MCF 10A (cell line): ENCODE measurements around the gene PTH1R. TPM values are rescaled to one million over a fixed set of nuclear protein-coding genes. Genes with fewer than 3 reads are reported as not detected.

ENCODE experiments used
- BruUV-seq: library from RNA; stranded (reverse); fragments of 400-500 nt; replicated peaks from 2 replicates; lab custom pipeline; 2021; lab: Mats Ljungman, UMichigan
- CTCF ChIA-PET: fragments of 300-600 bp; sonication (Branson Sonifier 250); formaldehyde crosslinking; extraction: SDS; loops from one replicate; lab custom pipeline; 2021; ENCODE audit warnings: antibody characterized with exemption, inconsistent platforms; lab: Yijun Ruan, JAX
- POLR2A ChIA-PET: fragments of 300-600, 350-650 bp; sonication (Branson Sonifier 250); formaldehyde crosslinking; extraction: SDS; loops from one replicate; lab custom pipeline; 2020; ENCODE audit warnings: antibody characterized with exemption, inconsistent platforms; lab: Yijun Ruan, JAX
- DNase-seq: peaks from one replicate; pipeline ENCODE4 v3.0.0-alpha.2; 2018; ENCODE audit not compliant: unreplicated experiment
- H3K27ac Mint-ChIP-seq: one replicate; pipeline ENCODE4 v1.8.0; 2022; ENCODE audit warnings: mild to moderate bottlenecking, low read depth, mixed read lengths; ENCODE audit not compliant: unreplicated experiment
- H3K27me3 Mint-ChIP-seq: one replicate; pipeline ENCODE4 v1.8.0; 2022; ENCODE audit warnings: mixed read lengths; ENCODE audit not compliant: insufficient read depth, unreplicated experiment
- H3K36me3 Mint-ChIP-seq: one replicate; pipeline ENCODE4 v1.8.0; 2022; ENCODE audit warnings: mild to moderate bottlenecking, moderate library complexity, mixed read lengths; ENCODE audit not compliant: insufficient read depth, unreplicated experiment
- H3K4me1 Mint-ChIP-seq: one replicate; pipeline ENCODE4 v1.8.0; 2022; ENCODE audit warnings: mixed read lengths; ENCODE audit not compliant: insufficient read depth, unreplicated experiment
- H3K4me3 Mint-ChIP-seq: one replicate; pipeline ENCODE4 v1.8.0; 2022; ENCODE audit warnings: mild to moderate bottlenecking, moderate library complexity, mixed read lengths; ENCODE audit not compliant: unreplicated experiment
- H3K9me3 Mint-ChIP-seq: one replicate; pipeline ENCODE4 v1.8.0; 2022; ENCODE audit warnings: mixed read lengths; ENCODE audit not compliant: unreplicated experiment
- CTCF ChIP-seq: fragments of 200-600 bp; IDR thresholded peaks from one replicate; pipeline ENCODE4 v1.8.0; 2022; ENCODE audit warnings: antibody characterized with exemption, mild to moderate bottlenecking; ENCODE audit not compliant: unreplicated experiment
- intact Hi-C: fragments of 100-400 bp; cut with micrococcal nuclease; formaldehyde crosslinking; loops from 2 replicates; pipeline ENCODE4 v1.14.1; 2022
- total RNA-seq: library from RNA; stranded (reverse); gene quantifications from 2 replicates; pipeline ENCODE4 v1.2.3, GENCODE V29; 2022

Gene PTH1R
- total RNA-seq, 1 experiment from 2014 or later, result not detected

GRCh38 chr3:46860017-46860809 is 17.3 kb upstream of the PTH1R start:
- Mint-ChIP-seq H3K36me3 (no peaks in the 10 kb centered on the region), H3K9me3 (no peaks in the 10 kb centered on the region), H3K4me3 (no peak overlapping the region), H3K27me3 (peaks cover 34% of the 10 kb centered on the region), H3K4me1 (peaks cover 9% of the 10 kb centered on the region), H3K27ac (no peak overlapping the region)
- DNase-seq, result peak; percentile 37
- no TSS peak for BruUV-seq
- POLR2A ChIA-PET, result no interaction called here
- intact Hi-C loops, result no loop called here
- CTCF ChIA-PET, result interaction anchor here (0.8 to 1.5 kb wide), 2 partner anchors 35 to 40 kb away, joined by 3 to 4 read pairs; no protein-coding TSS in a partner anchor
- peak; percentile 32 for TF ChIP-seq CTCF

DNA sequence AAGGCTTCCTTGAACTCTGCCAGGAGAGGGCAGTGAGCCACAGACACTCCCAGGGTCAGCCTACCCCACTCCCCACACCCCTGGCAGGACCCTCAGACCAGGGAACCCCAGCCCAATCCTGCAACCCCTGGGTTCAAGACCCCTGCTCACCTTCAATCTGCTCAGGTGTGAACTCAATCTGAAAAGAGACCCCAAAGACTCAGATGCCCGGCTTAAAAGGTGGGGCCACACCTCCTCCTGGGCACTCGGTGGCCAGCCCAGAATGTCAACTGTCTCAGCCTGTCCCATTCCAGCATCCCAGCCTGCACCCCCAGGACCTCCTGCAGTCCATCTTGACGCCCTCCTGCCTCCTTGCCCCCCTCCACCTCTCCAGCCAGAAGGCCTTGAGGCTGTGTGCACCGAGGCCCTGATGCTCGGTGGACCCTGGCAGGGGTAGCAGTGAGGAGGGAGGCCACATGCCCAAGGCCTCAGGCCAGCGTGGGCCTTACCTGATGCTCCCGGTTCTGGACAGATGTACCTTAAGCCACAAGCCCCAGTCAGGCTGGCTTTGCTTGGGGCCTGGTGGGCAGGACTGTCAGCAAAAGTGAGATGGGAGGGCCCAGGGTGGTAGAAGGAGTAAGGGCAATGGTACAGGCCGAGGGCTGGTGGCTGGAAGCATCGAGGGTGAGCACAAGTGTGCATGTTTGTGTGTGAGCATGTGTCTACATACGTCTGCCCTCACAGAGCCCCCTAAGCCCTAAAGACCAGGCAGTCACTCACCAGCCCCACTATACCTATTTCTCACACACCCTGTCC is 16.5 kb upstream of the PTH1R start:
- BruUV-seq, result no TSS peak
- no peaks in the 10 kb centered on the region for H3K9me3 Mint-ChIP-seq
- peaks cover 11% of the 10 kb centered on the region for H3K4me1 Mint-ChIP-seq
- H3K4me3 Mint-ChIP-seq, result no peak overlapping the region
- no peaks in the 10 kb centered on the region for H3K36me3 Mint-ChIP-seq
- no peak for TF ChIP-seq CTCF
- no peak overlapping the region for H3K27ac Mint-ChIP-seq
- no peak for DNase-seq
- ChIA-PET POLR2A (no interaction called here), CTCF (interaction anchor here (0.6 to 0.7 kb wide), 2 partner anchors 48 to 1100 kb away, joined by 3 read pairs; no protein-coding TSS in a partner anchor)
- peaks cover 29% of the 10 kb centered on the region for H3K27me3 Mint-ChIP-seq
- intact Hi-C loops, result no loop called here

DNA sequence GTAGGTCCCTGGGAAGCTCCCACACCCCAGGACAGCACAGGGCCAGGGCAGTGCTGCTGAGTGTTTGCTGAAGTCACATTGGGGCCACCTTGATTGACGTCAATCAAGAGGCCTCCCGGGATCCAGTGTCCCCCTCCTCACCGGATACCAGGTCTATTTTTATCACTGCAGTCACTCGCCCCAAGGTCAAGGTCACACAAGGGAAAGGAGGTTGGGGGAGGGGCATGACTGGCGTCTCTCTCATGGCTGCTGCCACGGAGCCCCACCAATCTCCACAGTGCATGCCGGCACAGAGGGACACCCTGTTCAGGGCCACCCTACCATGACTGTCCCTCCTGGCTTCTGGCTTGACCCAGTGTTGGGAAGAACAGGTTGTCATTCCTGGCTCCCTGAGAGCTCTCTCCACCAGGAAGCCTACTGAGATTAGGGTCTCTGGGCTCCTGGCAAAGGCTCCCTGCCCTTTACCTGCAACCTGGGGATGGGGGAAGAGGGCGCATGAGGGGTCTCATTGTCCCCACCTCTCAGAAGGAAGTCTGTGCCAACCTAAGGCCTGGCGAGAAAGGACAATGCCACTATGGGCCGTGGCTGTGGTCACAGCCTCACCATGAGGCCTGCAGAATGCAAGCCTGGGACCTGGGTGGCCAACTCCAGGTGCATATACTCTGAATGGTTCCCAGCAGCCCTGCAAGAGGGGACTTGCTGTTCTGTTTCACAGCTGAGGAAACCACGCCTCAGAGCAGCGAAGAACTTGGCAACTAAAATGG is 15.7 kb upstream of the PTH1R start:
- H3K4me1 Mint-ChIP-seq, result peaks cover 11% of the 10 kb centered on the region
- no peak for DNase-seq
- H3K27me3 Mint-ChIP-seq, result peaks cover 21% of the 10 kb centered on the region
- intact Hi-C loops, result no loop called here
- no peaks in the 10 kb centered on the region for H3K9me3 Mint-ChIP-seq
- no peak for TF ChIP-seq CTCF
- H3K36me3 Mint-ChIP-seq, result no peaks in the 10 kb centered on the region
- ChIA-PET POLR2A (no interaction called here), CTCF (interaction anchor here (0.6 to 0.7 kb wide), 2 partner anchors 47 to 1100 kb away, joined by 3 read pairs; no protein-coding TSS in a partner anchor)
- H3K4me3 Mint-ChIP-seq, result no peak overlapping the region
- no peak overlapping the region for H3K27ac Mint-ChIP-seq
- BruUV-seq, result no TSS peak
